NT2/D1 (cell line): ENCODE results near the gene SRXN1.

ENCODE experiments used
- DNase-seq: peaks from one replicate; pipeline ENCODE4 v3.0.0-alpha.2; 2011; ENCODE audit warnings: low read depth, low spot score
- H3K27me3 ChIP-seq: 2 replicates; pipeline ENCODE4 v1.6.0; 2011; ENCODE audit warnings: mild to moderate bottlenecking; ENCODE audit not compliant: insufficient read length, insufficient read depth
- H3K36me3 ChIP-seq: 2 replicates; pipeline ENCODE4 v1.6.1; 2011; ENCODE audit warnings: mild to moderate bottlenecking, low read length, mixed read lengths; ENCODE audit not compliant: insufficient read depth, insufficient read length
- H3K4me1 ChIP-seq: 2 replicates; pipeline ENCODE4 v1.5.1; 2011; ENCODE audit not compliant: insufficient read depth, insufficient read length
- H3K4me3 ChIP-seq: 2 replicates; pipeline ENCODE4 v1.5.1; 2011; ENCODE audit warnings: low read depth; ENCODE audit not compliant: insufficient read length
- H3K9ac ChIP-seq: 2 replicates; pipeline ENCODE4 v1.6.0; 2011; ENCODE audit warnings: low read depth; ENCODE audit not compliant: insufficient read length
- H3K9me3 ChIP-seq: 2 replicates; pipeline ENCODE4 v1.5.1; 2011; ENCODE audit warnings: mild to moderate bottlenecking, low read length; ENCODE audit not compliant: insufficient read depth
- SUZ12 ChIP-seq: IDR thresholded peaks from 2 replicates; pipeline ENCODE4 v1.6.1; 2011; ENCODE audit not compliant: insufficient read length, insufficient read depth; ENCODE audit errors: extremely low read depth
- YY1 ChIP-seq: IDR thresholded peaks from 2 replicates; pipeline ENCODE4 v1.6.1; 2011; ENCODE audit not compliant: insufficient read length, insufficient read depth
- ZNF274 ChIP-seq: IDR thresholded peaks from 2 replicates; pipeline ENCODE4 v1.6.1; 2011; ENCODE audit warnings: mild to moderate bottlenecking, low read depth, low read length

Gene SRXN1

GRCh38 chr20:673603-674001, 20.6 kb upstream of the SRXN1 start:
- Histone ChIP-seq H3K27me3 (peaks cover 46% of the 10 kb centered on the region), H3K4me3 (no peak overlapping the region), H3K36me3 (no peaks in the 10 kb centered on the region), H3K9me3 (peaks cover 17% of the 10 kb centered on the region; the same call in 1 of the 2 replicates), H3K9ac (no peak overlapping the region), H3K4me1 (peaks cover 3% of the 10 kb centered on the region)
- no peak for TF ChIP-seq ZNF274
- TF ChIP-seq SUZ12, result no peak
- TF ChIP-seq YY1, result no peak
- DNase-seq, result no peak

- peaks cover 17% of the 10 kb centered on the region; the same call in 1 of the 2 replicates for H3K9me3 ChIP-seq
- no peak for TF ChIP-seq SUZ12
- no peak for TF ChIP-seq ZNF274
- TF ChIP-seq YY1, result no peak
- no peak overlapping the region for H3K9ac ChIP-seq
- DNase-seq, result no peak
- peaks cover 3% of the 10 kb centered on the region for H3K4me1 ChIP-seq
- no peak overlapping the region for H3K4me3 ChIP-seq
- H3K27me3 ChIP-seq, result peaks cover 43% of the 10 kb centered on the region
- no peaks in the 10 kb centered on the region for H3K36me3 ChIP-seq
Observed at GRCh38 chr20:672963-673602, 20.1 kb upstream of the SRXN1 start.

- Histone ChIP-seq H3K4me1 (peaks cover 3% of the 10 kb centered on the region), H3K9me3 (peaks cover 17% of the 10 kb centered on the region; the same call in 1 of the 2 replicates), H3K27me3 (peaks cover 35% of the 10 kb centered on the region), H3K9ac (no peak overlapping the region), H3K4me3 (no peak overlapping the region), H3K36me3 (no peaks in the 10 kb centered on the region)
- no peak for DNase-seq
- no peak for TF ChIP-seq YY1
- no peak for TF ChIP-seq SUZ12
- TF ChIP-seq ZNF274, result no peak
Observed at GRCh38 chr20:671252-672030, 18.4 kb upstream of the SRXN1 start.

GRCh38 chr20:669573-669972, 16.6 kb upstream of the SRXN1 start:
- no peak overlapping the region for H3K4me3 ChIP-seq
- peaks cover 17% of the 10 kb centered on the region; the same call in 1 of the 2 replicates for H3K9me3 ChIP-seq
- TF ChIP-seq ZNF274 (no peak), YY1 (no peak), SUZ12 (no peak)
- no peaks in the 10 kb centered on the region for H3K36me3 ChIP-seq
- H3K27me3 ChIP-seq, result peaks cover 17% of the 10 kb centered on the region
- DNase-seq, result no peak
- peaks cover 3% of the 10 kb centered on the region for H3K4me1 ChIP-seq
- no peak overlapping the region for H3K9ac ChIP-seq

- H3K27me3 ChIP-seq, result peaks cover 8% of the 10 kb centered on the region
- TF ChIP-seq SUZ12 (no peak), YY1 (no peak), ZNF274 (no peak)
Observed at GRCh38 chr20:668638-669037, 15.6 kb upstream of the SRXN1 start.

GRCh38 chr20:668050-668449, 15.1 kb upstream of the SRXN1 start:
- Histone ChIP-seq H3K27me3 (peaks cover 2% of the 10 kb centered on the region), H3K9me3 (peaks cover 17% of the 10 kb centered on the region; the same call in 1 of the 2 replicates), H3K4me1 (peaks cover 3% of the 10 kb centered on the region), H3K4me3 (no peak overlapping the region), H3K9ac (no peak overlapping the region), H3K36me3 (no peaks in the 10 kb centered on the region)
- DNase-seq, result no peak
- no peak for TF ChIP-seq ZNF274
- TF ChIP-seq SUZ12, result no peak
- no peak for TF ChIP-seq YY1

More at GRCh38 chr20:668638-669037, 15.6 kb upstream of the SRXN1 start:
- Histone ChIP-seq H3K9ac (no peak overlapping the region), H3K36me3 (no peaks in the 10 kb centered on the region), H3K9me3 (peaks cover 17% of the 10 kb centered on the region; the same call in 1 of the 2 replicates), H3K4me3 (no peak overlapping the region), H3K4me1 (peaks cover 3% of the 10 kb centered on the region)
- DNase-seq, result no peak

GRCh38 chr20:667351-668034, 14.5 kb upstream of the SRXN1 start:
- peaks cover 1% of the 10 kb centered on the region for H3K4me1 ChIP-seq
- DNase-seq, result no peak
- TF ChIP-seq SUZ12, result no peak
- no peak for TF ChIP-seq ZNF274
- no peak for TF ChIP-seq YY1
- peaks cover 17% of the 10 kb centered on the region; the same call in 1 of the 2 replicates for H3K9me3 ChIP-seq
- H3K9ac ChIP-seq, result no peak overlapping the region
- H3K4me3 ChIP-seq, result no peak overlapping the region
- H3K27me3 ChIP-seq, result no peaks in the 10 kb centered on the region
- H3K36me3 ChIP-seq, result no peaks in the 10 kb centered on the region
